HEK293 (cell line): ENCODE measurements around the gene UNC80.

Experiments used
- CTCF ChIA-PET: fragments of 350-600 bp; formaldehyde crosslinking; extraction: SDS; loops from one replicate; lab custom pipeline; 2021; ENCODE audit warnings: antibody characterized with exemption; lab: Yijun Ruan, JAX
- POLR2A ChIA-PET: fragments of 300-600 bp; formaldehyde crosslinking; extraction: SDS; loops from one replicate; lab custom pipeline; 2020; ENCODE audit warnings: antibody characterized with exemption, inconsistent platforms; lab: Yijun Ruan, JAX
- H3K27ac ChIP-seq: fragments of 200-500 bp; sonication (Bioruptor generic); 2 replicates; pipeline ENCODE4 v1.5.1; 2014; ENCODE audit warnings: low read depth, low read length, control low read depth, inconsistent platforms; ENCODE audit errors: extremely low read depth
- H3K36me3 ChIP-seq, 2 experiments: fragments of 200-500 bp in 1 of 2; sonication (Bioruptor generic) in 1 of 2; 1 replicate in 1 of 2; 2 replicates in 1 of 2; pipeline ENCODE4 v1.5.1; 2014 to 2017; ENCODE audit warnings: inconsistent platforms in 2 of 2, low read length in 2 of 2; ENCODE audit not compliant: control insufficient read depth in 2 of 2, insufficient read depth in 1 of 2
- H3K4me1 ChIP-seq: fragments of 200-500 bp; sonication (Bioruptor generic); 2 replicates; pipeline ENCODE4 v1.5.1; 2014; ENCODE audit warnings: mild to moderate bottlenecking, low read length, inconsistent platforms; ENCODE audit not compliant: control insufficient read depth, insufficient read depth
- H3K4me3 ChIP-seq: 2 replicates; pipeline ENCODE4 v1.5.1; 2011; ENCODE audit warnings: low read depth, mild to moderate bottlenecking, control low read depth, low read length, moderate library complexity
- H3K9me3 ChIP-seq: fragments of 200-500 bp; sonication (Bioruptor generic); 2 replicates; pipeline ENCODE4 v1.5.1; 2014; ENCODE audit warnings: low read depth, low read length, inconsistent platforms; ENCODE audit not compliant: control insufficient read depth, insufficient read depth
- KLF7 ChIP-seq: fragments of 450-650 bp; formaldehyde crosslinking; IDR thresholded peaks from 2 replicates; pipeline ENCODE4 v1.5.1; 2016; ENCODE audit warnings: missing biosample characterization, missing genetic modification characterization, borderline replicate concordance
- OSR2 ChIP-seq: fragments of 450-650 bp; formaldehyde crosslinking; IDR thresholded peaks from 2 replicates; pipeline ENCODE4 v1.5.1; 2016; ENCODE audit warnings: missing biosample characterization, missing genetic modification characterization
- OVOL3 ChIP-seq: fragments of 450-650 bp; formaldehyde crosslinking; IDR thresholded peaks from 2 replicates; pipeline ENCODE4 v1.5.1; 2016; ENCODE audit warnings: missing biosample characterization, missing genetic modification characterization
- REST ChIP-seq: fragments of 450-650 bp; formaldehyde crosslinking; IDR thresholded peaks from 2 replicates; pipeline ENCODE4 v1.5.1; 2016; ENCODE audit warnings: missing biosample characterization, missing genetic modification characterization
- SCRT1 ChIP-seq: fragments of 450-650 bp; formaldehyde crosslinking; IDR thresholded peaks from 2 replicates; pipeline ENCODE4 v1.5.1; 2016; ENCODE audit warnings: missing biosample characterization, missing genetic modification characterization, borderline replicate concordance
- SCRT2 ChIP-seq: fragments of 450-650 bp; formaldehyde crosslinking; IDR thresholded peaks from 2 replicates; pipeline ENCODE4 v1.5.1; 2016; ENCODE audit warnings: missing biosample characterization, missing genetic modification characterization
- SETDB1 ChIP-seq: IDR thresholded peaks from one replicate; pipeline ENCODE4 v1.6.1; 2017; ENCODE audit warnings: mild to moderate bottlenecking, low read length, moderate library complexity, mixed read lengths; ENCODE audit not compliant: insufficient read length
- ZBTB1 ChIP-seq: fragments of 450-650 bp; formaldehyde crosslinking; IDR thresholded peaks from 2 replicates; pipeline ENCODE4 v1.5.1; 2016; ENCODE audit warnings: missing biosample characterization, missing genetic modification characterization
- ZFP37 ChIP-seq: fragments of 450-650 bp; formaldehyde crosslinking; IDR thresholded peaks from 2 replicates; pipeline ENCODE4 v1.5.1; 2016; ENCODE audit warnings: missing biosample characterization, missing genetic modification characterization
- ZNF157 ChIP-seq: fragments of 450-650 bp; formaldehyde crosslinking; IDR thresholded peaks from 2 replicates; pipeline ENCODE4 v1.5.1; 2016; ENCODE audit warnings: missing biosample characterization, missing genetic modification characterization
- ZNF16 ChIP-seq: fragments of 450-650 bp; formaldehyde crosslinking; IDR thresholded peaks from 2 replicates; pipeline ENCODE4 v1.5.1; 2016; ENCODE audit warnings: low read depth, missing biosample characterization, missing genetic modification characterization
- ZNF223 ChIP-seq: fragments of 450-650 bp; formaldehyde crosslinking; IDR thresholded peaks from 2 replicates; pipeline ENCODE4 v1.5.1; 2016; ENCODE audit warnings: missing biosample characterization, missing genetic modification characterization
- ZNF335 ChIP-seq: fragments of 450-650 bp; formaldehyde crosslinking; conservative IDR thresholded peaks from 2 replicates; pipeline ENCODE4 v1.5.1; 2016; ENCODE audit warnings: missing biosample characterization, missing genetic modification characterization
- ZNF341 ChIP-seq: fragments of 450-650 bp; formaldehyde crosslinking; IDR thresholded peaks from 2 replicates; pipeline ENCODE4; 2016; ENCODE audit warnings: low read depth, missing biosample characterization, missing genetic modification characterization
- ZNF501 ChIP-seq: fragments of 450-650 bp; formaldehyde crosslinking; IDR thresholded peaks from 2 replicates; pipeline ENCODE4 v1.5.1; 2016; ENCODE audit warnings: missing biosample characterization, missing genetic modification characterization
- ZNF660 ChIP-seq: fragments of 450-650 bp; IDR thresholded peaks from 2 replicates; pipeline ENCODE4 v1.5.1; 2018; ENCODE audit warnings: missing biosample characterization, mild to moderate bottlenecking, missing genetic modification characterization
- ZNF76 ChIP-seq: fragments of 450-650 bp; formaldehyde crosslinking; IDR thresholded peaks from 2 replicates; pipeline ENCODE4; 2016; ENCODE audit warnings: low read depth, missing biosample characterization, missing genetic modification characterization, borderline replicate concordance
- ZNF777 ChIP-seq: fragments of 450-650 bp; formaldehyde crosslinking; IDR thresholded peaks from 2 replicates; pipeline ENCODE4 v1.5.1; 2017; ENCODE audit warnings: missing biosample characterization, missing genetic modification characterization, borderline replicate concordance
- TF ChIP-seq, protein P1 (sequence below): fragments of 450-650 bp; formaldehyde crosslinking; IDR thresholded peaks from 2 replicates; pipeline ENCODE4 v1.5.1; 2016; ENCODE audit warnings: missing biosample characterization, missing genetic modification characterization

The UNC80 gene

DNA sequence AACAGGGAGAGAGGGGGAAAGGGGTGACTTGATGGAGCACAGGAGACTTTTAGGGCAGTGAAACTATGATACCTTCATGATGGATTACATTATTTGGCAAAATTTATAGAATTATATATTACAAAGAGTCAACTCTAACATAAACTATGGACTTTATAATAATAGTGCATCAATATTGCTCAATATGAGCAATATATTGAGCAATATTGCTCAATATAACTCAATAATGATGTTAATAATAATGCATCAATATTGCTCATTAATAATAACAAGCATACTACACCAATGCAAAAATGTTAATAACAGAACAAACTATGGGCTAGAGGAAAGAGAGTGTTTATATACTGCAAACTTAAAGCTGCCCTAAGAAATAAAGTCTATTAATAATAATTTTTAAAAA, 3.1 kb upstream of the UNC80 start:
- ChIA-PET CTCF (no interaction called here), POLR2A (no interaction called here)
- Histone ChIP-seq H3K36me3 (no peaks in the 10 kb centered on the region), H3K9me3 (no peaks in the 10 kb centered on the region), H3K4me1 (no peaks in the 10 kb centered on the region), H3K27ac (no peak overlapping the region), H3K4me3 (no peak overlapping the region)
- TF ChIP-seq SETDB1 (no peak), OVOL3 (no peak), ZNF660 (no peak), REST (tag by site-specific recombination) (no peak), ZNF76 (tag by site-specific recombination) (no peak), ZNF223 (no peak), ZFP37 (tag by site-specific recombination) (no peak), ZNF501 (no peak), ZNF157 (tag by site-specific recombination) (no peak), OSR2 (tag by site-specific recombination) (no peak), KLF7 (no peak)
- TF ChIP-seq, protein P1, sequence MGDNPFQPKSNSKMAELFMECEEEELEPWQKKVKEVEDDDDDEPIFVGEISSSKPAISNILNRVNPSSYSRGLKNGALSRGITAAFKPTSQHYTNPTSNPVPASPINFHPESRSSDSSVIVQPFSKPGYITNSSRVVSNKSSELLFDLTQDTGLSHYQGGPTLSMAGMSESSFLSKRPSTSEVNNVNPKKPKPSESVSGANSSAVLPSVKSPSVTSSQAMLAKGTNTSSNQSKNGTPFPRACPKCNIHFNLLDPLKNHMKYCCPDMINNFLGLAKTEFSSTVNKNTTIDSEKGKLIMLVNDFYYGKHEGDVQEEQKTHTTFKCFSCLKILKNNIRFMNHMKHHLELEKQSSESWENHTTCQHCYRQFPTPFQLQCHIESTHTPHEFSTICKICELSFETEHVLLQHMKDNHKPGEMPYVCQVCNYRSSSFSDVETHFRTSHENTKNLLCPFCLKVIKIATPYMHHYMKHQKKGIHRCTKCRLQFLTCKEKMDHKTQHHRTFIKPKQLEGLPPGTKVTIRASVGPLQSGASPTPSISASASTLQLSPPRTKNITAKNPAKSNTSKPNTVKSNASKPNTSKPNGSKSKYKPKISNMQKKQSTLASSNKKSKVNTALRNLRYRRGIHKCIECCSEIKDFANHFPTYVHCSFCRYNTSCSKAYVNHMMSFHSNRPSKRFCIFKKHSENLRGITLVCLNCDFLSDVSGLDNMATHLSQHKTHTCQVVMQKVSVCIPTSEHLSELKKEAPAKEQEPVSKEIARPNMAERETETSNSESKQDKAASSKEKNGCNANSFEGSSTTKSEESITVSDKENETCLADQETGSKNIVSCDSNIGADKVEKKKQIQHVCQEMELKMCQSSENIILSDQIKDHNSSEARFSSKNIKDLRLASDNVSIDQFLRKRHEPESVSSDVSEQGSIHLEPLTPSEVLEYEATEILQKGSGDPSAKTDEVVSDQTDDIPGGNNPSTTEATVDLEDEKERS (tag by site-specific recombination), result no peak

- CTCF ChIA-PET, result interaction anchor here (0.6 to 1.4 kb wide), 3 partner anchors 189 to 437 kb away, joined by 3 to 5 read pairs (median 4); no protein-coding TSS in a partner anchor
- H3K9me3 ChIP-seq, result no peaks in the 10 kb centered on the region
Observed at GRCh38 chr2:209772290-209772685, 656 bp downstream of the UNC80 start.

GRCh38 chr2:209773377-209773776, 1.7 kb downstream of the UNC80 start:
- H3K9me3 ChIP-seq, result no peaks in the 10 kb centered on the region
- CTCF ChIA-PET, result no interaction called here

More at GRCh38 chr2:209772290-209772685, 656 bp downstream of the UNC80 start:
- TF ChIP-seq ZNF16 (tag by site-specific recombination) (no peak), SCRT1 (tag by site-specific recombination) (0 out of 2 replicates have a peak, but pooled peaks have one; percentile 30), ZNF335 (tag by site-specific recombination) (0 out of 2 replicates have a peak, but pooled peaks have one; percentile 25), ZNF777 (no peak), SCRT2 (tag by site-specific recombination) (peak; percentile 82)
- TF ChIP-seq, all 188 proteins: peak for 3
- H3K27ac ChIP-seq, result no peak overlapping the region
- H3K4me3 ChIP-seq, result peak overlapping the region; percentile 61
- H3K36me3 ChIP-seq, result no peaks in the 10 kb centered on the region
- H3K4me1 ChIP-seq, result no peaks in the 10 kb centered on the region
- POLR2A ChIA-PET, result no interaction called here

More at GRCh38 chr2:209773377-209773776, 1.7 kb downstream of the UNC80 start:
- Histone ChIP-seq H3K4me1 (no peaks in the 10 kb centered on the region), H3K4me3 (no peak overlapping the region), H3K27ac (no peak overlapping the region), H3K36me3 (no peaks in the 10 kb centered on the region)
- POLR2A ChIA-PET, result no interaction called here
- TF ChIP-seq ZNF341 (tag by site-specific recombination) (peak; percentile 46; the same call in 1 of the 2 replicates), ZBTB1 (tag by site-specific recombination) (no peak)
- TF ChIP-seq, all 188 proteins: peak for 1
